ENCODE measurements around the gene PRAC1. TPM values are rescaled to one million over a fixed set of nuclear protein-coding genes. Genes with fewer than 3 reads are reported as not detected.
A peak's percentile ranks its signal among the peaks of the same experiment; 100 is the strongest.

Gene PRAC1
- total and polyA plus RNA-seq, 7 experiments from 2014 or later = not detected

- POLR2A ChIA-PET = interaction anchor here (1.0 kb wide), 1 partner anchor 8 kb away, joined by 6 read pairs; no protein-coding TSS in a partner anchor
- H3K4me1 ChIP-seq (ENCODE audit: control insufficient read depth in 2 of 2, insufficient read depth in 2 of 2, low read length in 2 of 2) = peaks cover 27 to 36% of the 10 kb centered on the region in 2 donors
Observed at GRCh38 chr17:48724251-48725003, 2.1 kb upstream of the PRAC1 start.

GRCh38 chr17:48723423-48724250 is 1.3 kb upstream of the PRAC1 start:
- POLR2A ChIA-PET = interaction anchor here (0.6 to 1.0 kb wide), 2 partner anchors 9 to 277 kb away, joined by 3 to 6 read pairs; no protein-coding TSS in a partner anchor
- peaks cover 0 to 8% (median 0%) of the 10 kb centered on the region in 5 donors for H3K36me3 Mint-ChIP-seq
- Histone ChIP-seq H3K36me3 (ENCODE audit: control insufficient read depth in 2 of 3, insufficient read depth in 3 of 3, low read length in 3 of 3) (no peaks in the 10 kb centered on the region), H3K27ac (ENCODE audit: low read depth, low read length) (no peak overlapping the region), H3K4me1 (ENCODE audit: control insufficient read depth in 2 of 2, insufficient read depth in 2 of 2, low read length in 2 of 2) (peaks cover 26 to 40% of the 10 kb centered on the region in 2 donors), H3K4me3 (ENCODE audit: low read length) (peak overlapping the region; percentile 23), H3K9me3 (ENCODE audit: control insufficient read depth in 2 of 3, low read length in 3 of 3) (no peaks in the 10 kb centered on the region), H3K27me3 (ENCODE audit: control insufficient read depth in 2 of 2, insufficient read depth in 2 of 2, low read length in 2 of 2) (peaks cover 42 to 90% of the 10 kb centered on the region in 2 donors)
- DNase-seq (peak in 2 of 9 donors; percentile 30 to 43), ATAC-seq (no peak)
- peaks cover 84 to 99% (median 89%) of the 10 kb centered on the region in 5 donors for H3K27me3 Mint-ChIP-seq
- peaks cover 26 to 62% (median 42%) of the 10 kb centered on the region in 7 donors for H3K4me1 Mint-ChIP-seq
- peaks cover 0 to 13% (median 2%) of the 10 kb centered on the region in 11 donors for H3K9me3 Mint-ChIP-seq
- CTCF ChIA-PET = interaction anchor here (0.6 to 3.0 kb wide), 5 partner anchors 32 to 643 kb away, joined by 3 to 17 read pairs (median 6); no protein-coding TSS in a partner anchor
- peak overlapping the region; percentile 50 to 82 (median 74) for H3K4me3 Mint-ChIP-seq
- intact Hi-C loops (cut with micrococcal nuclease) = loop anchor here (1.0 to 10.0 kb wide), 6 partner anchors 25 to 271 kb away; partner anchors contain the start of gene IGF2BP1 (in 1 of the 2)
- peak overlapping the region in 4 of 9 donors; percentile 32 to 87 (median 47) for H3K27ac Mint-ChIP-seq

More at GRCh38 chr17:48724251-48725003, 2.1 kb upstream of the PRAC1 start:
- Mint-ChIP-seq H3K4me1 (peaks cover 26 to 61% (median 41%) of the 10 kb centered on the region in 7 donors), H3K27me3 (peaks cover 87 to 99% (median 90%) of the 10 kb centered on the region in 5 donors), H3K36me3 (peaks cover 0 to 8% (median 0%) of the 10 kb centered on the region in 5 donors), H3K9me3 (peaks cover 0 to 11% (median 2%) of the 10 kb centered on the region in 11 donors), H3K4me3 (peak overlapping the region; percentile 64 to 82 (median 74)), H3K27ac (peak overlapping the region in 2 of 9 donors; percentile 34 to 87)
- DNase-seq = peak; percentile 46 to 73 (median 65)
- no peaks in the 10 kb centered on the region for H3K9me3 ChIP-seq (ENCODE audit: control insufficient read depth in 2 of 3, low read length in 3 of 3)
- H3K27me3 ChIP-seq (ENCODE audit: control insufficient read depth in 2 of 2, insufficient read depth in 2 of 2, low read length in 2 of 2) = peaks cover 43 to 92% of the 10 kb centered on the region in 2 donors
- H3K27ac ChIP-seq (ENCODE audit: low read depth, low read length) = no peak overlapping the region
- ATAC-seq = peak; percentile 81
- no peaks in the 10 kb centered on the region for H3K36me3 ChIP-seq (ENCODE audit: control insufficient read depth in 2 of 3, insufficient read depth in 3 of 3, low read length in 3 of 3)
- H3K4me3 ChIP-seq (ENCODE audit: low read length) = no peak overlapping the region
- intact Hi-C loops (cut with micrococcal nuclease) = loop anchor here (1.0 to 10.0 kb wide), 8 partner anchors 24 to 270 kb away; partner anchors contain the start of genes HOXB7 (in 1 of the 2) and IGF2BP1 (in 1 of the 2)
- CTCF ChIA-PET = interaction anchor here (1.0 to 3.0 kb wide), 5 partner anchors 8 to 154 kb away, joined by 3 to 17 read pairs (median 6); no protein-coding TSS in a partner anchor

GRCh38 chr17:48722915-48723422 is 651 bp upstream of the PRAC1 start, which contains the start of gene PRAC2:
TSS of gene PRAC2 (plus strand) at chr17:48723185. CDS start at chr17:48724411, 1,226 bp downstream.
- POLR2A ChIA-PET = interaction anchor here (0.6 to 1.0 kb wide), 2 partner anchors 10 to 278 kb away, joined by 3 to 6 read pairs; no protein-coding TSS in a partner anchor
- peaks cover 43 to 90% of the 10 kb centered on the region in 2 donors for H3K27me3 ChIP-seq (ENCODE audit: control insufficient read depth in 2 of 2, insufficient read depth in 2 of 2, low read length in 2 of 2)
- H3K9me3 ChIP-seq (ENCODE audit: control insufficient read depth in 2 of 3, low read length in 3 of 3) = no peaks in the 10 kb centered on the region
- peak within 1 kb of the TSS; percentile 50 to 82 (median 74) for H3K4me3 Mint-ChIP-seq
- DNase-seq = no peak
- H3K4me1 ChIP-seq (ENCODE audit: control insufficient read depth in 2 of 2, insufficient read depth in 2 of 2, low read length in 2 of 2) = peaks cover 22 to 39% of the 10 kb centered on the region in 2 donors
- H3K27ac Mint-ChIP-seq = peak within 1 kb of the TSS in 5 of 9 donors; percentile 32 to 87 (median 41)
- CTCF ChIA-PET = interaction anchor here (0.9 to 3.0 kb wide), 4 partner anchors 33 to 156 kb away, joined by 3 to 17 read pairs (median 8); no protein-coding TSS in a partner anchor
- peaks cover 21 to 64% (median 42%) of the 10 kb centered on the region in 7 donors for H3K4me1 Mint-ChIP-seq
- H3K36me3 ChIP-seq (ENCODE audit: control insufficient read depth in 2 of 3, insufficient read depth in 3 of 3, low read length in 3 of 3) = no peaks in the 10 kb centered on the region
- intact Hi-C loops (cut with micrococcal nuclease) = loop anchor here in 1 of 2 donors (10.0 kb wide), 1 partner anchor 272 kb away; the partner anchor contains the start of gene IGF2BP1
- H3K27ac ChIP-seq (ENCODE audit: low read depth, low read length) = no peak within 1 kb of the TSS
- H3K4me3 ChIP-seq (ENCODE audit: low read length) = peak within 1 kb of the TSS; percentile 23
- peaks cover 0 to 8% (median 0%) of the 10 kb centered on the region in 5 donors for H3K36me3 Mint-ChIP-seq
- H3K9me3 Mint-ChIP-seq = peaks cover 0 to 15% (median 2%) of the 10 kb centered on the region in 11 donors
- H3K27me3 Mint-ChIP-seq = peaks cover 83 to 99% (median 91%) of the 10 kb centered on the region in 5 donors
- no peak for ATAC-seq

GRCh38 chr17:48721009-48721402 is 1.3 kb downstream of the PRAC1 start:
- Histone ChIP-seq H3K27me3 (ENCODE audit: control insufficient read depth in 2 of 2, insufficient read depth in 2 of 2, low read length in 2 of 2) (peaks cover 31 to 84% of the 10 kb centered on the region in 2 donors), H3K4me3 (ENCODE audit: low read length) (no peak overlapping the region), H3K9me3 (ENCODE audit: control insufficient read depth in 2 of 3, low read length in 3 of 3) (no peaks in the 10 kb centered on the region), H3K4me1 (ENCODE audit: control insufficient read depth in 2 of 2, insufficient read depth in 2 of 2, low read length in 2 of 2) (peaks cover 22 to 37% of the 10 kb centered on the region in 2 donors), H3K36me3 (ENCODE audit: control insufficient read depth in 2 of 3, insufficient read depth in 3 of 3, low read length in 3 of 3) (no peaks in the 10 kb centered on the region), H3K27ac (ENCODE audit: low read depth, low read length) (no peak overlapping the region)
- Mint-ChIP-seq H3K27ac (peak overlapping the region in 1 of 9 donors; percentile 80), H3K36me3 (peaks cover 0 to 8% (median 0%) of the 10 kb centered on the region in 5 donors), H3K4me1 (peaks cover 20 to 58% (median 37%) of the 10 kb centered on the region in 7 donors), H3K4me3 (peak overlapping the region in 1 of 10 donors; percentile 46), H3K27me3 (peaks cover 71 to 99% (median 86%) of the 10 kb centered on the region in 5 donors), H3K9me3 (peaks cover 0 to 21% (median 5%) of the 10 kb centered on the region in 11 donors)
- ATAC-seq = no peak
- intact Hi-C loops (cut with micrococcal nuclease) = loop anchor here in 1 of 2 donors (10.0 kb wide), 1 partner anchor 274 kb away; the partner anchor contains the start of gene IGF2BP1
- POLR2A ChIA-PET = no interaction called here
- CTCF ChIA-PET = interaction anchor here (0.8 kb wide), 1 partner anchor 8 kb away, joined by 4 read pairs; no protein-coding TSS in a partner anchor
- DNase-seq = no peak

GRCh38 chr17:48720266-48721008 is 1.9 kb downstream of the PRAC1 start:
- intact Hi-C loops (cut with micrococcal nuclease) = loop anchor here in 1 of 2 donors (10.0 kb wide), 1 partner anchor 274 kb away; the partner anchor contains the start of gene IGF2BP1
- ChIA-PET POLR2A (interaction anchor here (1.2 kb wide), 1 partner anchor 33 kb away, joined by 3 read pairs; no protein-coding TSS in a partner anchor), CTCF (no interaction called here)
- Mint-ChIP-seq H3K36me3 (peaks cover 0 to 8% (median 0%) of the 10 kb centered on the region in 5 donors), H3K4me3 (peak overlapping the region in 7 of 10 donors; percentile 34 to 54 (median 42)), H3K27me3 (peaks cover 66 to 98% (median 86%) of the 10 kb centered on the region in 5 donors), H3K9me3 (peaks cover 0 to 21% (median 5%) of the 10 kb centered on the region in 11 donors), H3K4me1 (peaks cover 19 to 61% (median 37%) of the 10 kb centered on the region in 7 donors), H3K27ac (peak overlapping the region in 5 of 9 donors; percentile 18 to 80 (median 58))
- Histone ChIP-seq H3K27ac (ENCODE audit: low read depth, low read length) (no peak overlapping the region), H3K36me3 (ENCODE audit: control insufficient read depth in 2 of 3, insufficient read depth in 3 of 3, low read length in 3 of 3) (no peaks in the 10 kb centered on the region), H3K4me1 (ENCODE audit: control insufficient read depth in 2 of 2, insufficient read depth in 2 of 2, low read length in 2 of 2) (peaks cover 22 to 36% of the 10 kb centered on the region in 2 donors), H3K4me3 (ENCODE audit: low read length) (no peak overlapping the region), H3K27me3 (ENCODE audit: control insufficient read depth in 2 of 2, insufficient read depth in 2 of 2, low read length in 2 of 2) (peaks cover 31 to 79% of the 10 kb centered on the region in 2 donors), H3K9me3 (ENCODE audit: control insufficient read depth in 2 of 3, low read length in 3 of 3) (no peaks in the 10 kb centered on the region)
- DNase-seq = no peak
- no peak for ATAC-seq
